ENCODE results near the gene CEACAM20.

The CEACAM20 gene

DNA sequence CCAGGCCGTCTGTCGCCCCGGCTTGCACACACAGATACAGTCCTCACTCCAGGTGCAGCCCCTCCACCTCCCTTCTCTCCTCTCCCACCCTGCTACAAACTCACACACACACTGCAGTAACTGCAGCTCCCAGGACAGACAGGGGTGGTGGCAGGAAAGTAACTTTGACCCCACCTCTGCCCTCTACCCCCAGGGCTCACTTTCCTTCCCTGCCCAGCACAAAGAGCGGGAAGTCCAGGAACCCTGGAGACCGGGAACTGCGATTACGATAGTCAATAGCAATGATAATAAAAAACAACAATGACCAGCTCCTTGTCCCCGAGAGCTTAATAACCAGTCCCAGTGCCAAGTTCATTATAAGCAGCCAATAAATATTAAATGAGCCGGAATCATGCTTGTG is at the start of gene CEACAM20:
TSS of gene CEACAM20 (minus strand) at position 140 of the 400 bp plus-strand sequence. CDS start 166 bp downstream, outside the sequence.
- Histone ChIP-seq H3K9ac (ENCODE audit: insufficient read length, low read depth) (no peak within 1 kb of the TSS), H3K27me3 (ENCODE audit: insufficient read depth, insufficient read length) (no peaks in the 10 kb centered on the region)

DNA sequence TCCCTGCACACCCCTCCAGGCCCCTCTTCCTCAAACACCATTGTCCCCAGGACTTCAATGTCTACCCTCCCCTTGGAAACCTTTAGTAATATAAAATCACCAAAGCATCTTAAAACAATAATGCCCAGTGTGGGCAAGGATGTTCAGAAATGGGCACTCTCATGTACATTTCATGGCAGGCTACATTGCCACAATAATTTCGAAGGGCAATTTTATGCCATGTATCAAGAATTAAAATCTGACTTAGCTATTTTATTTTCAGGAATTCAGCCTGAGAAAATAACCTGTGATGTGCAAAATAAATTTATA is 48.0 kb upstream of the CEACAM20 start:
- Histone ChIP-seq H3K9me3 (ENCODE audit: insufficient read depth, low read length) (no peaks in the 10 kb centered on the region), H3K4me1 (ENCODE audit: insufficient read depth, insufficient read length) (no peaks in the 10 kb centered on the region), H3K9ac (ENCODE audit: insufficient read length, low read depth) (no peak overlapping the region), H3K4me3 (ENCODE audit: insufficient read length, low read depth) (no peak overlapping the region), H3K36me3 (ENCODE audit: insufficient read depth, insufficient read length, low read length) (no peaks in the 10 kb centered on the region), H3K27me3 (ENCODE audit: insufficient read depth, insufficient read length) (no peaks in the 10 kb centered on the region)
- no peak for TF ChIP-seq ZNF274 (IDR thresholded peaks at IDR 0.05; ENCODE audit: low read depth, low read length)
- TF ChIP-seq SUZ12 (IDR thresholded peaks at IDR 0.05; ENCODE audit: extremely low read depth, insufficient read depth, insufficient read length), result no peak
- no peak for TF ChIP-seq YY1 (IDR thresholded peaks at IDR 0.05; ENCODE audit: insufficient read depth, insufficient read length)
- no peak for DNase-seq (ENCODE audit: low read depth, low spot score)

More for the DNA sequence above, at the start of gene CEACAM20:
- Histone ChIP-seq H3K4me3 (ENCODE audit: insufficient read length, low read depth) (no peak within 1 kb of the TSS), H3K36me3 (ENCODE audit: insufficient read depth, insufficient read length, low read length) (no peaks in the 10 kb centered on the region), H3K4me1 (ENCODE audit: insufficient read depth, insufficient read length) (peaks cover 7% of the 10 kb centered on the region), H3K9me3 (ENCODE audit: insufficient read depth, low read length) (no peaks in the 10 kb centered on the region)
- TF ChIP-seq YY1 (IDR thresholded peaks at IDR 0.05; ENCODE audit: insufficient read depth, insufficient read length) (no peak), SUZ12 (IDR thresholded peaks at IDR 0.05; ENCODE audit: extremely low read depth, insufficient read depth, insufficient read length) (no peak), ZNF274 (IDR thresholded peaks at IDR 0.05; ENCODE audit: low read depth, low read length) (no peak)
- DNase-seq (ENCODE audit: low read depth, low spot score), result no peak

DNA sequence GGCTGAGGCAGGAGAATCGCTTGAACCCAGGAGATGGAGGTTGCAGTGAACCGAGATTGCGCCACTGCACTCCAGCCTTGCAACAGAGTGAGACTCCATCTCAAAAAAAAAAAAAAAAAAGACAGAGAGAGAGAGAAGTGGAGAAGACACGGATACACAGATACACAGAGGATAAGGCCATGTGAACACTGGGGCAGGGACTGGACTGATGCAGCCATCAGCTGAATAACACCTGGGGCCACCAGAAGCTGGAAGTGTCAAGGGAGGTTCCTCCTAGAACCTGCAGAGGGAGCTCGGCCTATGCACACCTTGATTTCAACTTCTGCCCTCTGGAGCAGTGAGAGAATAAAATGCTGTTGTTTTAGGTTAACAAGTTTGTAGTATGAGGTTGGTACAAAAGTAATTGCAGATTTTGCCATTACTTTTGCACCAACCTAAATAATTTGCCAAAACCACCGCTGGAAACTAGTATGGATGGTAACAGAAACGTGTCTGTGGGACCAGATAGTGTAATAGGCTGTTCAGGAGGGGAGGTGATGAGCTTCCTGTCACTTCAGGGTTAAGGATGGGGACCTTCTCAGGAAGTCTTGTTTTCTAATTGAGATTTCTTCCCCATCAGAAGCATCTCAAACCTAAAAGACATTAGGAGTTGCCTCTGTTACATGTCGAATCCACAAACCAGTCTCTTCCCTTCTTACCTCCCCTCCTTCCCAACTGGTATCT is 47.5 kb upstream of the CEACAM20 start:
- TF ChIP-seq ZNF274 (IDR thresholded peaks at IDR 0.05; ENCODE audit: low read depth, low read length) (no peak), SUZ12 (IDR thresholded peaks at IDR 0.05; ENCODE audit: extremely low read depth, insufficient read depth, insufficient read length) (no peak), YY1 (IDR thresholded peaks at IDR 0.05; ENCODE audit: insufficient read depth, insufficient read length) (no peak)
- peak; percentile 28 for DNase-seq (ENCODE audit: low read depth, low spot score)

DNA sequence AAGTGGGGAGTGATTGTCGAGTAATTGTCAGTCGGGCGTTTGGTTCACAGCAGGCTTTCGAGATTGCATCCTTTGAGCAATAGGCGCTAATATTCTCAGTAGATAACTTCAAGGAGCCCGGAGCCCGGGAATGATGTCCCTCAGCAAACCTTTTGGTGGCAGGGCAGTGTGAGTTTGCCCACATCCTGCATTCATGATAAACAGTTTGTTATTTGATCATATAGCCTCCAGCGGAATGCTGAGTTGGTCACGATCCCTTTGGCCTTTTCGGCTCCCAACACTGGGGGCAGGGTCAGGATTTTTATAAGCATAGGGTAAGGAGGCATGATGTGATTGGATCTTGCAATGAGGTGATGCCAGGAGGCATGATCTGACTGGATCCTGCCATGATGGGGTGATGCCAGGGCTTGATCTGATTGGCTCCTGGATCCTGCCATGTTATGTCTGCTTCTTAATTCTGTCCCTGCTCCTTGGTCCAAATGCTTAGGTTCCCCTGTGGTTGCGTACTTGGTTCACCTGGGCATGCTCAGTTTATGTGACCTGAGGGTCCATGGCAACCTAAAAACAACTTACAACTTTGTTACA is 45.7 kb upstream of the CEACAM20 start:
- Histone ChIP-seq H3K27me3 (ENCODE audit: insufficient read depth, insufficient read length) (no peaks in the 10 kb centered on the region), H3K4me3 (ENCODE audit: insufficient read length, low read depth) (no peak overlapping the region), H3K9me3 (ENCODE audit: insufficient read depth, low read length) (no peaks in the 10 kb centered on the region), H3K9ac (ENCODE audit: insufficient read length, low read depth) (no peak overlapping the region), H3K4me1 (ENCODE audit: insufficient read depth, insufficient read length) (peaks cover 4% of the 10 kb centered on the region), H3K36me3 (ENCODE audit: insufficient read depth, insufficient read length, low read length) (no peaks in the 10 kb centered on the region)
- no peak for DNase-seq (ENCODE audit: low read depth, low spot score)
- no peak for TF ChIP-seq YY1 (IDR thresholded peaks at IDR 0.05; ENCODE audit: insufficient read depth, insufficient read length)
- no peak for TF ChIP-seq ZNF274 (IDR thresholded peaks at IDR 0.05; ENCODE audit: low read depth, low read length)
- no peak for TF ChIP-seq SUZ12 (IDR thresholded peaks at IDR 0.05; ENCODE audit: extremely low read depth, insufficient read depth, insufficient read length)

More for the DNA sequence above, 47.5 kb upstream of the CEACAM20 start:
- H3K4me3 ChIP-seq (ENCODE audit: insufficient read length, low read depth), result no peak overlapping the region
- H3K9ac ChIP-seq (ENCODE audit: insufficient read length, low read depth), result no peak overlapping the region
- no peaks in the 10 kb centered on the region for H3K36me3 ChIP-seq (ENCODE audit: insufficient read depth, insufficient read length, low read length)
- H3K27me3 ChIP-seq (ENCODE audit: insufficient read depth, insufficient read length), result no peaks in the 10 kb centered on the region
- no peaks in the 10 kb centered on the region for H3K9me3 ChIP-seq (ENCODE audit: insufficient read depth, low read length)
- H3K4me1 ChIP-seq (ENCODE audit: insufficient read depth, insufficient read length), result no peaks in the 10 kb centered on the region

DNA sequence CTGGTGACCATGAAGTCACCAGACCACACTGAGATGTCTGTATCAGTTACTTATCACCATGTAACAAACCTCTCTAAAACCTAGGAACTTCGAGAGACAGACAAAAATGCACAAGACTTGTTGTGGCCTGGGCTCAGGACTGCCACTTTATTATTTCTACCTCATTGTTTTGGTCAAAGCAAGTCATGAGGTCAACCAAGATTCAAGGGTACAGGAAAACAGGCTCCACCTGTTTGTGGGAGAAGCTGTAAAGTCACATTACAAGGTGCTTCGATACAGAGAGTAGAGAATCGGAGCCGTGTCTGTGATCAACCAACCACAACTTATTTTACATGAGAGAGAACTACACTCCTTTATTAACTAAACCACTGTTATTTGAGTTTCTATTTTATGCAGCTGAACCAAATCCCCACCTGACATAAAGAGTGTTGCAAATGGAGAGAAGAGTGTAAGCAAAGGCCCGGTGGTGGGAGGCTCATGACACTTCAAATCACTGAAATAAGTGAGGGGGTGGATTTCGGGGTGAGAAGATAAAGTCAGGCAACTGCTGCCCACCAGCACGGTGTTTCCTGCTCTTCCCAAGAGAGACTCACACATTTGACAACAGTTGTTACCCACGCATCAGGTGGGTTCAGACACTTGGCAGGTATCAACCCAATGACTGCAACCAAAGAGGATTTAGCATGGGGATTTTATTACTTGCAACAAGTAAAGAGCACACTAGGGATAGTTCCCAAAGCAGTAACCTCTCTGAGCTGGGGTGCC is 44.9 kb upstream of the CEACAM20 start:
- Histone ChIP-seq H3K27me3 (ENCODE audit: insufficient read depth, insufficient read length) (no peaks in the 10 kb centered on the region), H3K36me3 (ENCODE audit: insufficient read depth, insufficient read length, low read length) (no peaks in the 10 kb centered on the region), H3K9me3 (ENCODE audit: insufficient read depth, low read length) (no peaks in the 10 kb centered on the region), H3K4me3 (ENCODE audit: insufficient read length, low read depth) (no peak overlapping the region), H3K4me1 (ENCODE audit: insufficient read depth, insufficient read length) (peaks cover 4% of the 10 kb centered on the region), H3K9ac (ENCODE audit: insufficient read length, low read depth) (no peak overlapping the region)
- no peak for TF ChIP-seq SUZ12 (IDR thresholded peaks at IDR 0.05; ENCODE audit: extremely low read depth, insufficient read depth, insufficient read length)
- TF ChIP-seq ZNF274 (IDR thresholded peaks at IDR 0.05; ENCODE audit: low read depth, low read length), result no peak
- no peak for TF ChIP-seq YY1 (IDR thresholded peaks at IDR 0.05; ENCODE audit: insufficient read depth, insufficient read length)
- DNase-seq (ENCODE audit: low read depth, low spot score), result no peak

DNA sequence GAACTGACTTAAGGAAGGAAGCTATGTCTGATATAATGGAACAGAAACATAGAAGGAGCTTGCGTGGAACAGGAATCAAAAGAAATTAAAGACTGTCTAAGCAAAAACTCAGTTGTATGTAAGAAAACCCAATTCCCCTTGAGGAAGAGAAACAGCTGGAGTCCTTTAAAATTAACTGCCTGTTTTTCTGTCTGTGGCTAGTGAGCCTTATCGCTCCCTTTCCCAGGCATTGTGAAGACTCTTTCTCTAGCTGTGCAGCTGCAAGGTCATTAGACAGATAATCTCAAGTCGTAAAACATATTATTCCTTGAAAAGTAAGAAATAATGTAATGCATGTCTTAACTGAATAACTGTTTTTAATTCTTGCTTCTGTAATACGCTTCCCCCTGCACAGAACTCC is 44.2 kb upstream of the CEACAM20 start:
- H3K4me1 ChIP-seq (ENCODE audit: insufficient read depth, insufficient read length), result peaks cover 4% of the 10 kb centered on the region
- no peak overlapping the region for H3K9ac ChIP-seq (ENCODE audit: insufficient read length, low read depth)

DNA sequence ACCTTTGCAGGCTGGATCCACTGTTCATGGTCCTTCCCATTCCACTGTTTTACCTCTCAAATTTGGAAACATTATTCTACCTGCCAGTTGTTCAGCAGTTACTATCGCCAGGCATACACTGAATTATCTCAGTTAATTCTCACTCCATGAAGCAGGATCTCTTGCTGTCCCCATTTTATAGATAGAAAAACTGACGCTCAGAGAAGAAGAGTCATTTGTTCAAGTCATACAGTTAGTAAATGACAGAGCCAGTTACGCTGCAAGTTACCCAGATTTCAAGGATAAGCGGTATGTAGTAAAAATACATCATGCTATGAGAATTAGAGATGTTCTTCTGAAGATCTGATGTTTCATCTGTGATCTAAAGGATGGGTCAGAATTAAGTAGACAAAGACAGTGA is 43.7 kb upstream of the CEACAM20 start:
- DNase-seq (ENCODE audit: low read depth, low spot score), result no peak
- no peak for TF ChIP-seq YY1 (IDR thresholded peaks at IDR 0.05; ENCODE audit: insufficient read depth, insufficient read length)
- no peak for TF ChIP-seq SUZ12 (IDR thresholded peaks at IDR 0.05; ENCODE audit: extremely low read depth, insufficient read depth, insufficient read length)
- TF ChIP-seq ZNF274 (IDR thresholded peaks at IDR 0.05; ENCODE audit: low read depth, low read length), result no peak
- H3K9me3 ChIP-seq (ENCODE audit: insufficient read depth, low read length), result no peaks in the 10 kb centered on the region
- H3K4me3 ChIP-seq (ENCODE audit: insufficient read length, low read depth), result no peak overlapping the region
- H3K36me3 ChIP-seq (ENCODE audit: insufficient read depth, insufficient read length, low read length), result no peaks in the 10 kb centered on the region
- H3K4me1 ChIP-seq (ENCODE audit: insufficient read depth, insufficient read length), result peaks cover 4% of the 10 kb centered on the region
- no peak overlapping the region for H3K9ac ChIP-seq (ENCODE audit: insufficient read length, low read depth)
- H3K27me3 ChIP-seq (ENCODE audit: insufficient read depth, insufficient read length), result no peaks in the 10 kb centered on the region

More for the DNA sequence above, 44.2 kb upstream of the CEACAM20 start:
- Histone ChIP-seq H3K27me3 (ENCODE audit: insufficient read depth, insufficient read length) (no peaks in the 10 kb centered on the region), H3K9me3 (ENCODE audit: insufficient read depth, low read length) (no peaks in the 10 kb centered on the region), H3K4me3 (ENCODE audit: insufficient read length, low read depth) (no peak overlapping the region), H3K36me3 (ENCODE audit: insufficient read depth, insufficient read length, low read length) (no peaks in the 10 kb centered on the region)
- no peak for DNase-seq (ENCODE audit: low read depth, low spot score)
- no peak for TF ChIP-seq SUZ12 (IDR thresholded peaks at IDR 0.05; ENCODE audit: extremely low read depth, insufficient read depth, insufficient read length)
- no peak for TF ChIP-seq ZNF274 (IDR thresholded peaks at IDR 0.05; ENCODE audit: low read depth, low read length)
- TF ChIP-seq YY1 (IDR thresholded peaks at IDR 0.05; ENCODE audit: insufficient read depth, insufficient read length), result no peak

Data from NT2/D1 (cell line).